HepG2 (cell line): ENCODE data around the gene HIVEP2. TPM values are rescaled to one million over a fixed set of nuclear protein-coding genes. Genes with fewer than 3 reads are reported as not detected.

Source experiments
- ATF7-NPFF ChIP-seq: sonication (generic); formaldehyde crosslinking; IDR thresholded peaks from 2 replicates; pipeline ENCODE4 v1.8.1; 2023; ENCODE audit warnings: mild to moderate bottlenecking, low read depth, missing genetic modification reagents, moderate library complexity
- ELK4 ChIP-seq: sonication (generic); formaldehyde crosslinking; IDR thresholded peaks from 2 replicates; pipeline ENCODE4 v1.9.0; 2021; ENCODE audit warnings: missing genetic modification reagents, borderline replicate concordance
- GRHL1 ChIP-seq: sonication (generic); formaldehyde crosslinking; conservative IDR thresholded peaks from 2 replicates; pipeline ENCODE4 v1.8.0; 2022; ENCODE audit warnings: missing genetic modification reagents
- ISL2 ChIP-seq: sonication (generic); formaldehyde crosslinking; IDR thresholded peaks from 2 replicates; pipeline ENCODE4 v1.5.0; 2020; ENCODE audit warnings: missing genetic modification reagents
- KMT2A ChIP-seq: sonication (generic); formaldehyde crosslinking; IDR thresholded peaks from 2 replicates; pipeline ENCODE4 v1.4.0; 2020; ENCODE audit warnings: missing genetic modification reagents
- NCOA1 ChIP-seq: sonication (generic); formaldehyde crosslinking; IDR thresholded peaks from 2 replicates; pipeline ENCODE4 v1.9.0; 2021; ENCODE audit warnings: missing genetic modification reagents
- NR2F6 ChIP-seq, 2 experiments: IDR thresholded peaks; 2 replicates each; pipeline ENCODE4 v1.6.1; 2016; ENCODE audit warnings: antibody characterized with exemption in 1 of 2, mild to moderate bottlenecking in 1 of 2
- SAFB2 ChIP-seq: sonication (generic); formaldehyde crosslinking; IDR thresholded peaks from 2 replicates; pipeline ENCODE4 v1.5.1; 2020; ENCODE audit warnings: missing genetic modification reagents, low read depth, mild to moderate bottlenecking, borderline replicate concordance
- ZNF12 ChIP-seq: sonication (generic); formaldehyde crosslinking; IDR thresholded peaks from 2 replicates; pipeline ENCODE4 v1.5.0; 2020; ENCODE audit warnings: missing genetic modification reagents
- ZNF326 ChIP-seq: sonication (generic); formaldehyde crosslinking; IDR thresholded peaks from 2 replicates; pipeline ENCODE4 v1.4.0; 2020; ENCODE audit warnings: missing genetic modification reagents, borderline replicate concordance
- ZNF709 ChIP-seq: sonication (generic); formaldehyde crosslinking; IDR thresholded peaks from 2 replicates; pipeline ENCODE4 v1.5.0; 2020; ENCODE audit warnings: mild to moderate bottlenecking, missing genetic modification reagents
- ZNF749 ChIP-seq: sonication (generic); formaldehyde crosslinking; IDR thresholded peaks from 2 replicates; pipeline ENCODE4 v1.8.0; 2022; ENCODE audit warnings: mild to moderate bottlenecking, missing genetic modification reagents, moderate library complexity, borderline replicate concordance
- polyA plus RNA-seq, 8 experiments: library from polyadenylated mRNA; depleted of rRNA in 3 of 8; stranded (reverse) in 7 of 8; unstranded in 1 of 8; fragments of >200 nt; fragmentation: Illumina TruSeq in 4 of 8; extraction: Trizol in 4 of 8; gene quantifications; 2 replicates each; pipeline versions ENCODE4 v1.2.1 to v1.2.3, GENCODE V29; 2011 to 2016; ENCODE audit warnings: low read depth in 4 of 8, missing spikeins in 1 of 8, mixed read lengths in 1 of 8; ENCODE audit not compliant: insufficient read depth in 1 of 8
- total RNA-seq, 5 experiments: library from RNA; depleted of rRNA; stranded (reverse); fragments of >200 nt; fragmentation: Illumina TruSeq; extraction: Trizol; gene quantifications; 2 replicates each; pipeline ENCODE4 v1.2.3, GENCODE V29; 2016; ENCODE audit warnings: low read depth in 1 of 5
- TF ChIP-seq, protein P1 (sequence below): sonication (generic); formaldehyde crosslinking; IDR thresholded peaks from 2 replicates; pipeline ENCODE4 v1.4.0; 2020; ENCODE audit warnings: missing genetic modification reagents, borderline replicate concordance
- TF ChIP-seq, protein P2 (sequence below): sonication (generic); formaldehyde crosslinking; IDR thresholded peaks from 2 replicates; pipeline ENCODE4 v1.4.0; 2020; ENCODE audit warnings: missing genetic modification reagents, borderline replicate concordance
- TF ChIP-seq, protein P3 (sequence below): sonication (generic); formaldehyde crosslinking; IDR thresholded peaks from 2 replicates; pipeline ENCODE4 v1.5.0; 2020; ENCODE audit warnings: missing genetic modification reagents
- TF ChIP-seq, protein P4 (sequence below): sonication (generic); formaldehyde crosslinking; IDR thresholded peaks from 2 replicates; pipeline ENCODE4 v1.4.0; 2020; ENCODE audit warnings: mild to moderate bottlenecking, low read depth, missing genetic modification reagents

The HIVEP2 gene
- total and polyA plus RNA-seq, 2 of the 13 experiments (the other 11 are each of a cell fraction or from before 2014, with no cell fraction given): 3.4 to 12.9 TPM

DNA sequence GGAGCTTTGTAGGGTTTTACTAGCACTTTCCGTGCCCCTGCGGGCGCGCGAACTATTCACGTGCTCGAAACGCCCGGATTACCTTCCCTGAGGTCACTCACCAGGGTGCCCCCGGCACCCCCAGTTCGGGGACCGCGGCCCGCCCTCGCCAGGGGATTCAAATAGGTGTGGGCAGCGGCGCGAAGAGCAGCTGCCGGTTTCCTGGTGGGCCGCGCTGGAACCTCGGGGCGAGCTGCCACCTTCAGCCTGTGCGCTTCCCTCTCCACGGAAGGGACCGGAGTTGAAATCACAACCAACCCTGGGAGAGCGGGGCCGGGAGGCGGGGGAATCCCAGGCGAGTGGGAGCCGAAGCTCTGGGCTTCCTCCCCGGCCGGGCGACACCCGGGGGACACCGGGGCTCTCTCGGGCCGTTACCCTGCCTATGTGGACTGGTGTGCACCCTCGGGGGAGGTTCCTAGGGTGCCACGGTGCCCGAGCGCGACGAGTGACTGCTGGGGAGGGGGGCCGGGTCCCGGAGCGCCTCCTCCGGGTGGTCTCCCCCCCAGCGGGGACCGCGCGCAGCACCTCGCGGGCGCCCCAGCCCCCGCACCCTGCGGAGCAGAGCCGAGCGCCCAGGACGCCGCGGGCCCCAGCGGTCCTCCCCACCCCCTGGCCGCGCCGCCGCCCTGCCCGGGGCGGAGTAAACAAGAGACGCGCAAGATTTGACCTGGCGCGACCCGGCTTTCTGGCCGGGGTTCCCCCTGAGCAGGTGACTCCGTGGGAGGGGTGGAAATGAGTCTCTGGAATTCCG, 2.1 kb upstream of the HIVEP2 start (continued):
- TF ChIP-seq, protein P1, sequence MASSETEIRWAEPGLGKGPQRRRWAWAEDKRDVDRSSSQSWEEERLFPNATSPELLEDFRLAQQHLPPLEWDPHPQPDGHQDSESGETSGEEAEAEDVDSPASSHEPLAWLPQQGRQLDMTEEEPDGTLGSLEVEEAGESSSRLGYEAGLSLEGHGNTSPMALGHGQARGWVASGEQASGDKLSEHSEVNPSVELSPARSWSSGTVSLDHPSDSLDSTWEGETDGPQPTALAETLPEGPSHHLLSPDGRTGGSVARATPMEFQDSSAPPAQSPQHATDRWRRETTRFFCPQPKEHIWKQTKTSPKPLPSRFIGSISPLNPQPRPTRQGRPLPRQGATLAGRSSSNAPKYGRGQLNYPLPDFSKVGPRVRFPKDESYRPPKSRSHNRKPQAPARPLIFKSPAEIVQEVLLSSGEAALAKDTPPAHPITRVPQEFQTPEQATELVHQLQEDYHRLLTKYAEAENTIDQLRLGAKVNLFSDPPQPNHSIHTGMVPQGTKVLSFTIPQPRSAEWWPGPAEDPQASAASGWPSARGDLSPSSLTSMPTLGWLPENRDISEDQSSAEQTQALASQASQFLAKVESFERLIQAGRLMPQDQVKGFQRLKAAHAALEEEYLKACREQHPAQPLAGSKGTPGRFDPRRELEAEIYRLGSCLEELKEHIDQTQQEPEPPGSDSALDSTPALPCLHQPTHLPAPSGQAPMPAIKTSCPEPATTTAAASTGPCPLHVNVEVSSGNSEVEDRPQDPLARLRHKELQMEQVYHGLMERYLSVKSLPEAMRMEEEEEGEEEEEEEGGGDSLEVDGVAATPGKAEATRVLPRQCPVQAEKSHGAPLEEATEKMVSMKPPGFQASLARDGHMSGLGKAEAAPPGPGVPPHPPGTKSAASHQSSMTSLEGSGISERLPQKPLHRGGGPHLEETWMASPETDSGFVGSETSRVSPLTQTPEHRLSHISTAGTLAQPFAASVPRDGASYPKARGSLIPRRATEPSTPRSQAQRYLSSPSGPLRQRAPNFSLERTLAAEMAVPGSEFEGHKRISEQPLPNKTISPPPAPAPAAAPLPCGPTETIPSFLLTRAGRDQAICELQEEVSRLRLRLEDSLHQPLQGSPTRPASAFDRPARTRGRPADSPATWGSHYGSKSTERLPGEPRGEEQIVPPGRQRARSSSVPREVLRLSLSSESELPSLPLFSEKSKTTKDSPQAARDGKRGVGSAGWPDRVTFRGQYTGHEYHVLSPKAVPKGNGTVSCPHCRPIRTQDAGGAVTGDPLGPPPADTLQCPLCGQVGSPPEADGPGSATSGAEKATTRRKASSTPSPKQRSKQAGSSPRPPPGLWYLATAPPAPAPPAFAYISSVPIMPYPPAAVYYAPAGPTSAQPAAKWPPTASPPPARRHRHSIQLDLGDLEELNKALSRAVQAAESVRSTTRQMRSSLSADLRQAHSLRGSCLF (CRISPR knock-in tag): no peak
- TF ChIP-seq, protein P2, sequence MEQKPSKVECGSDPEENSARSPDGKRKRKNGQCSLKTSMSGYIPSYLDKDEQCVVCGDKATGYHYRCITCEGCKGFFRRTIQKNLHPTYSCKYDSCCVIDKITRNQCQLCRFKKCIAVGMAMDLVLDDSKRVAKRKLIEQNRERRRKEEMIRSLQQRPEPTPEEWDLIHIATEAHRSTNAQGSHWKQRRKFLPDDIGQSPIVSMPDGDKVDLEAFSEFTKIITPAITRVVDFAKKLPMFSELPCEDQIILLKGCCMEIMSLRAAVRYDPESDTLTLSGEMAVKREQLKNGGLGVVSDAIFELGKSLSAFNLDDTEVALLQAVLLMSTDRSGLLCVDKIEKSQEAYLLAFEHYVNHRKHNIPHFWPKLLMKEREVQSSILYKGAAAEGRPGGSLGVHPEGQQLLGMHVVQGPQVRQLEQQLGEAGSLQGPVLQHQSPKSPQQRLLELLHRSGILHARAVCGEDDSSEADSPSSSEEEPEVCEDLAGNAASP: peak; percentile 99
- no peak for TF ChIP-seq GRHL1 (CRISPR knock-in tag)
- peak; percentile 28 for TF ChIP-seq ISL2 (CRISPR knock-in tag)
- no peak for TF ChIP-seq SAFB2 (CRISPR knock-in tag)
- TF ChIP-seq KMT2A (CRISPR knock-in tag): no peak
- no peak for TF ChIP-seq ZNF326 (CRISPR knock-in tag)
- TF ChIP-seq NR2F6 (IDR thresholded peaks at IDR 0.05): peak; percentile 74
- peak; percentile 90 for TF ChIP-seq NR2F6 (CRISPR knock-in tag; IDR thresholded peaks at IDR 0.05)
- TF ChIP-seq, protein P3, sequence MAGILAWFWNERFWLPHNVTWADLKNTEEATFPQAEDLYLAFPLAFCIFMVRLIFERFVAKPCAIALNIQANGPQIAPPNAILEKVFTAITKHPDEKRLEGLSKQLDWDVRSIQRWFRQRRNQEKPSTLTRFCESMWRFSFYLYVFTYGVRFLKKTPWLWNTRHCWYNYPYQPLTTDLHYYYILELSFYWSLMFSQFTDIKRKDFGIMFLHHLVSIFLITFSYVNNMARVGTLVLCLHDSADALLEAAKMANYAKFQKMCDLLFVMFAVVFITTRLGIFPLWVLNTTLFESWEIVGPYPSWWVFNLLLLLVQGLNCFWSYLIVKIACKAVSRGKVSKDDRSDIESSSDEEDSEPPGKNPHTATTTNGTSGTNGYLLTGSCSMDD (CRISPR knock-in tag): no peak
- TF ChIP-seq ZNF749 (CRISPR knock-in tag): no peak
- no peak; the same call in 1 of the 2 replicates for TF ChIP-seq ATF7-NPFF (CRISPR knock-in tag)
- TF ChIP-seq ZNF709 (CRISPR knock-in tag): no peak
- no peak for TF ChIP-seq NCOA1 (CRISPR knock-in tag)
- TF ChIP-seq ELK4 (CRISPR knock-in tag): no peak
- TF ChIP-seq, protein P4, sequence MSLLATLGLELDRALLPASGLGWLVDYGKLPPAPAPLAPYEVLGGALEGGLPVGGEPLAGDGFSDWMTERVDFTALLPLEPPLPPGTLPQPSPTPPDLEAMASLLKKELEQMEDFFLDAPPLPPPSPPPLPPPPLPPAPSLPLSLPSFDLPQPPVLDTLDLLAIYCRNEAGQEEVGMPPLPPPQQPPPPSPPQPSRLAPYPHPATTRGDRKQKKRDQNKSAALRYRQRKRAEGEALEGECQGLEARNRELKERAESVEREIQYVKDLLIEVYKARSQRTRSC (CRISPR knock-in tag): no peak
- TF ChIP-seq ZNF12 (CRISPR knock-in tag): no peak
